22Rv1 (cell line): ENCODE measurements around the gene ZNF680.
A peak's percentile ranks its signal among the peaks of the same experiment; 100 is the strongest.

ENCODE experiments used
- H3K27ac ChIP-seq: fragments of 450-650 bp; 2 replicates; pipeline ENCODE4 v1.5.1; 2017
- ZFX ChIP-seq: fragments of 450-650 bp; IDR thresholded peaks from 2 replicates; pipeline ENCODE4 v1.6.1; 2017; ENCODE audit warnings: antibody characterized with exemption, borderline replicate concordance
- TF ChIP-seq, protein P1 (sequence below): fragments of 450-650 bp; IDR thresholded peaks from 2 replicates; pipeline ENCODE4 v1.5.1; 2017; ENCODE audit warnings: mild to moderate bottlenecking

ZNF680 gene

GRCh38 chr7:64551375-64552142 is 11.3 kb downstream of the ZNF680 start:
- no peak for TF ChIP-seq ZFX
- TF ChIP-seq, protein P1, sequence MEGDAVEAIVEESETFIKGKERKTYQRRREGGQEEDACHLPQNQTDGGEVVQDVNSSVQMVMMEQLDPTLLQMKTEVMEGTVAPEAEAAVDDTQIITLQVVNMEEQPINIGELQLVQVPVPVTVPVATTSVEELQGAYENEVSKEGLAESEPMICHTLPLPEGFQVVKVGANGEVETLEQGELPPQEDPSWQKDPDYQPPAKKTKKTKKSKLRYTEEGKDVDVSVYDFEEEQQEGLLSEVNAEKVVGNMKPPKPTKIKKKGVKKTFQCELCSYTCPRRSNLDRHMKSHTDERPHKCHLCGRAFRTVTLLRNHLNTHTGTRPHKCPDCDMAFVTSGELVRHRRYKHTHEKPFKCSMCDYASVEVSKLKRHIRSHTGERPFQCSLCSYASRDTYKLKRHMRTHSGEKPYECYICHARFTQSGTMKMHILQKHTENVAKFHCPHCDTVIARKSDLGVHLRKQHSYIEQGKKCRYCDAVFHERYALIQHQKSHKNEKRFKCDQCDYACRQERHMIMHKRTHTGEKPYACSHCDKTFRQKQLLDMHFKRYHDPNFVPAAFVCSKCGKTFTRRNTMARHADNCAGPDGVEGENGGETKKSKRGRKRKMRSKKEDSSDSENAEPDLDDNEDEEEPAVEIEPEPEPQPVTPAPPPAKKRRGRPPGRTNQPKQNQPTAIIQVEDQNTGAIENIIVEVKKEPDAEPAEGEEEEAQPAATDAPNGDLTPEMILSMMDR = no peak
- no peak overlapping the region for H3K27ac ChIP-seq

DNA sequence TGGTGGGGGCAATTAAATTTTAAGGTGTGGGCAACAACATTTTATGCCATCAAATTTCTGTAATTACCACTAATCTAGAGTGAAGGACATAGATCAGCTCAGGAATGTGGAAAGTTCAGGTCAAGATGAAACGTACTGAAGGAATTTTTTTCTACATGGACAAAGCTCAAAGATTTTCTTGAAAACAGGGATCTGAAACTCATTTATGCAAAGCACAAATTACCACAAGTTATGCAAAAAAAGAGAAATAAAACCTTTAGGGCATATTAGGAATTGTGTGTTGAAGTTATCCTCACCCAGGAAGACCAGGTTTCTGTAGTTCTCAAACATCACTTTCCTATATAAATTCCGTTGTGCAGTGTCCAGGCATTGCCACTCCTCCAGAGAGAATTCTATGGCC is 18.9 kb downstream of the ZNF680 start:
- H3K27ac ChIP-seq = no peak overlapping the region
- TF ChIP-seq, protein P1 = no peak
- TF ChIP-seq ZFX = no peak

DNA sequence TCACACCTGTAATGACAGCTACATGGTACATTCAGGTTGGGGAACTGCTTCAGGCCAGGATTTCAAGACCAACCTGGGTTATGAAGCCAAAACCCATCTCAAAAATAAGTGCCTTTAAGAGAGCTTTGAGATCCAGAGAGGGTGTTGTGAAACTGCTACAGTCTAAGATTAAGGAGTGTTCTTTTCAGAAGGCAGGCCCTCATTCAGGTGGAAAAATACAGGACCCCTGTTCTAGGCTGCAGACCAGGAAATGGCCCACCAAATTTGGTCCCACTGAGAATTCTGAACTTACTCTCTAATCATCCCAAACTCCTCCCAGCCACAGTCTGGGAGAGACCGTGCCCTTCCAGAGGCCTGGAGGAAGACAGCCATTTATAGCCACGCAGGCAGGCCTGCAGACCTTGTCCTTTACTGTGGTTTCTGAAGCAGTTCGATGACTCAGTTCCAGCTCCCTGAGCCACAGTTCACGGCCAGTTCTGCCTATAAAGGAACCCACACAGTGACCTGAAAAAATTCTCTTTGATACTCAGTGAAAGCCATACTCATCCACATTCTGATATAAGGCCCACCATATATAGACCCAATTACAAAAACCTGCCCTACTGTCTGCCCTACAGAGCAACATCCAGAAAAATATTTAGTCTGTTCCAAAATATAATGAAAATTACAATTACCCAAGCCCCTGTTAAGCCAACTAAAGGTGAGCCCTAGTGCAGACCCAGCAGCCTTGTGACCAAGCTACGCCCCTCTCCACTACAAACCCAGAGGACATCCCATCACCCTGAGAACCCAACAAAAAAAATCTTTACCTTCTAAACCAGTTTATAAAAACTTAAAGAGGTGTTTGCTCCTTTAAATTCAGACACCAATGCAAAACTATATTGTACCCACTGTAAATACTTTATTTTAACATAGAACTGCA is 21.2 kb downstream of the ZNF680 start:
- no peak overlapping the region for H3K27ac ChIP-seq
- TF ChIP-seq ZFX = no peak
- TF ChIP-seq, protein P1 = no peak

- peak overlapping the region; percentile 66 for H3K27ac ChIP-seq
- TF ChIP-seq, protein P1 = no peak
- no peak for TF ChIP-seq ZFX
These were observed 29.1 kb downstream of the ZNF680 start for GRCh38 chr7:64533756-64534155.

DNA sequence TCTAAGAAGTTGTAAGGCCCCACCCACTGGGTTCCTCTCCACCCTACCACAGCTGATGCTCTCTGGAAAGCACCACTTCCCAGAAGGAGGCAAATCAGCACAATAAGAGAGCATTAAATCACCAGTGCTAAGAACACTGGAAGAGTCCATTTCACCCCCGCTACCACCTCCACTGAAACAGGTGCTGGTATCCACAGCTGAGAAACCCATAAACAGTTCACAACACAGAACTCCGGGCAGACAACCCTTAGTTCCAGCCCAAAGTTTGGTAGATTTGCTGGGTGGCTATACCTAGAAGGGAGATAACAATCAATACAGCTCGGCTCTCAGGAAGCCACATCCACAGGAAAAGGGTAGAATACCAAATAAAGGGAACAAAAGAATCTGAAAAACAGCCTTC is 34.1 kb downstream of the ZNF680 start:
- no peak overlapping the region for H3K27ac ChIP-seq
- TF ChIP-seq, protein P1 = no peak
- no peak for TF ChIP-seq ZFX

GRCh38 chr7:64521409-64521984 is 41.4 kb downstream of the ZNF680 start:
- TF ChIP-seq, protein P1 = no peak
- TF ChIP-seq ZFX = no peak
- no peak overlapping the region for H3K27ac ChIP-seq

DNA sequence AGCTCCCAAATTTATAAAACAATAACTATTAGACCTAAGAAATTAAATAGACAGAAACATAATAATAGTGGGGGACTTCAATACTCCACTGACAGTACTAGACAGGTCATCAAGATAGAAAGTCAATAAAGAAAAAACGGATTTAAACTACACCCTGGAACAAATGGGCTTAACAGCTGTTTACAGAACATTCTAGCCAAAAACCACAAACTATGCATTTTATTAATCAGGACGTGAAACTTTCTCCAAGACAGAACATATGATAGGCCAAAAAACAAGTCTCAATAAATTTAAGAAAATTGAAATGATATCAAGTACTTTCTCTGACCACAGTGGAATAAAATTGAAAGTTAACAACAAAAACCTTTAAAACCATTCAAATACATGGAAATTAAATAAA is 46.4 kb downstream of the ZNF680 start:
- H3K27ac ChIP-seq = 0 out of 2 replicates have a peak overlapping the region, but pooled peaks have one; percentile 9
- TF ChIP-seq, protein P1 = no peak
- no peak for TF ChIP-seq ZFX
